Gastrocnemius medialis (tissue), 4 donors: ENCODE data around the gene EHD4. TPM values are rescaled to one million over a fixed set of nuclear protein-coding genes. Genes with fewer than 3 reads are reported as not detected.

Experiments used
- ATAC-seq, 2 donors: fragments of 150-250 bp; one replicate each; pipeline ENCODE4 v1.9.1; 2016
- DNase-seq, 2 donors: peaks; one replicate each; pipeline ENCODE4 v3.0.0-alpha.2; 2019
- H3K27ac ChIP-seq, 4 donors: fragments of 200-600 bp; sonication (generic); 1 replicate in 1 of 4; 2 replicates in 3 of 4; pipeline ENCODE4 v1.5.1; 2016 to 2018; ENCODE audit warnings: mild to moderate bottlenecking in 2 of 4, moderate library complexity in 1 of 4
- H3K27me3 ChIP-seq, 3 donors: fragments of 200-600 bp; sonication (generic) in 2 of 3; 1 replicate in 1 of 3; 2 replicates in 2 of 3; pipeline versions ENCODE4 v1.5.1 to v1.6.0; 2016 to 2019; ENCODE audit warnings: mild to moderate bottlenecking in 1 of 3, moderate library complexity in 1 of 3
- H3K36me3 ChIP-seq, 2 donors: fragments of 200-600 bp; sonication (generic) in 1 of 2; one replicate each; pipeline ENCODE4 v1.5.1; 2017 to 2018
- H3K4me1 ChIP-seq, 2 donors: fragments of 200-600 bp; sonication (generic) in 1 of 2; one replicate each; pipeline ENCODE4 v1.5.1; 2016 to 2017; ENCODE audit warnings: mild to moderate bottlenecking in 2 of 2
- H3K4me3 ChIP-seq, 4 donors: fragments of 200-600 bp; sonication (generic) in 3 of 4; 1 replicate in 1 of 4; 2 replicates in 3 of 4; pipeline ENCODE4 v1.5.1; 2016 to 2019; ENCODE audit warnings: mild to moderate bottlenecking in 2 of 4
- H3K9me3 ChIP-seq, 3 donors: fragments of 200-600 bp; sonication (generic) in 2 of 3; 1 replicate in 1 of 3; 2 replicates in 2 of 3; pipeline ENCODE4 v1.5.1; 2016 to 2019
- CTCF ChIP-seq, 5 experiments: fragments of 450-650 bp in 3 of 5; fragments of 200-600 bp in 2 of 5; sonication (generic) in 2 of 5; IDR thresholded peaks in 4 of 5; conservative IDR thresholded peaks in 1 of 5; 1 replicate in 4 of 5; 2 replicates in 1 of 5; pipeline ENCODE4 v1.5.1; 2016 to 2019; ENCODE audit warnings: antibody characterized with exemption in 5 of 5, mild to moderate bottlenecking in 3 of 5, moderate library complexity in 3 of 5
- POLR2A ChIP-seq, 2 donors: fragments of 450-650 bp; IDR thresholded peaks; one replicate each; pipeline ENCODE4 v1.6.1; 2017; ENCODE audit warnings: antibody characterized with exemption in 2 of 2, mild to moderate bottlenecking in 2 of 2, moderate library complexity in 2 of 2
- in situ Hi-C, 4 donors: fragments of 200-750 bp; cut with MboI; loops; one replicate each; pipeline versions ENCODE4 v1.15.0 to v1.8.0; 2017; ENCODE audit warnings: low sequenced_read_pairs in 4 of 4
- intact Hi-C: fragments of 100-400 bp; cut with DNase I; formaldehyde crosslinking; loops from one replicate; pipeline ENCODE4 v1.15.1; 2023; ENCODE audit warnings: low total_unique reads
- total RNA-seq, 4 donors: library from RNA; depleted of rRNA; stranded (reverse); fragments of >200 nt; gene quantifications; one replicate each; pipeline versions ENCODE4 v1.1.0 to v1.2.3, GENCODE V29; 2016

The EHD4 gene
- total RNA-seq, 4 donors from 2014 or later, result 3.8 to 7.1 (median 4.3) TPM

- no peaks in the 10 kb centered on the region for H3K9me3 ChIP-seq
- DNase-seq (no peak), ATAC-seq (peak; percentile 43 to 48)
- intact Hi-C loops (no loop called here), in situ Hi-C loops (no loop called here)
- H3K27me3 ChIP-seq, result no peaks in the 10 kb centered on the region
- H3K36me3 ChIP-seq, result no peaks in the 10 kb centered on the region
- H3K27ac ChIP-seq, result peak overlapping the region; percentile 48 to 69 (median 68)
- peaks cover 3 to 27% of the 10 kb centered on the region in 2 donors for H3K4me1 ChIP-seq
- TF ChIP-seq CTCF (IDR thresholded peaks at IDR 0.05 in 4 of 5, conservative IDR thresholded peaks at IDR 0.05 in 1 of 5), result no peak
- TF ChIP-seq POLR2A (IDR thresholded peaks at IDR 0.05), result no peak
- H3K4me3 ChIP-seq, result no peak overlapping the region
These were observed 35.4 kb downstream of the EHD4 start for GRCh38 chr15:41936649-41937567.

- ATAC-seq, result no peak
- Histone ChIP-seq H3K36me3 (no peaks in the 10 kb centered on the region), H3K27me3 (no peaks in the 10 kb centered on the region), H3K4me3 (no peak overlapping the region), H3K4me1 (peaks cover 3 to 28% of the 10 kb centered on the region in 2 donors), H3K27ac (peak overlapping the region in 3 of 4 donors; percentile 62 to 69 (median 69)), H3K9me3 (no peaks in the 10 kb centered on the region)
- intact Hi-C loops (no loop called here), in situ Hi-C loops (no loop called here)
- no peak for TF ChIP-seq POLR2A (IDR thresholded peaks at IDR 0.05)
- no peak for TF ChIP-seq CTCF (IDR thresholded peaks at IDR 0.05 in 4 of 5, conservative IDR thresholded peaks at IDR 0.05 in 1 of 5)
- DNase-seq, result no peak
These were observed 36.2 kb downstream of the EHD4 start for GRCh38 chr15:41936155-41936554.

DNA sequence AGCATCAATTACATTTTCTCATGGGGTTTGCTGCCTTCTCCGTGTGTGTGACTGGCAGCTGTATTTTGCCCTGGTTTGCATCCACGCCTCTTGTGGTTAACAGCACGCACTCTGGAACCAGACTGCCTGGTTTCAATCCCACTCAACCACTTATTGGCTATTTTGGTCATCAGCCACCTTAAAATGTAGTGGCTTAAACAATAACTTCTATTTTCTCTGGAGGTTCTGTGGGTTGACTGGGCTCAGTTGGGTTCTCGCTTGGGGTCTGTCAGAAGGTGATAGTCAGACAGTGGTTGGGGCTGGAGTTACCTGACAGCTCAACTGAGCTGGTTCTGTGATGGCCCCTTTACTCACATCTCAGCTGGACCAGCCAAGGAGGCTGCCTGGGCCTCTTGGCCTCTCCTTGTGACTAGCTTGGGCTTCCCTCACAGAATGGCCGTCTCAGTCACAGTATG lies 36.8 kb downstream of the EHD4 start:
- peaks cover 6 to 34% of the 10 kb centered on the region in 2 donors for H3K4me1 ChIP-seq
- no peak for TF ChIP-seq CTCF (IDR thresholded peaks at IDR 0.05 in 4 of 5, conservative IDR thresholded peaks at IDR 0.05 in 1 of 5)
- intact Hi-C loops (no loop called here), in situ Hi-C loops (no loop called here)
- H3K27me3 ChIP-seq, result no peaks in the 10 kb centered on the region
- H3K27ac ChIP-seq, result peak overlapping the region; percentile 18 to 69 (median 66)
- DNase-seq, result no peak
- no peaks in the 10 kb centered on the region for H3K36me3 ChIP-seq
- H3K4me3 ChIP-seq, result no peak overlapping the region
- no peaks in the 10 kb centered on the region for H3K9me3 ChIP-seq
- ATAC-seq, result no peak

GRCh38 chr15:41934843-41935242 lies 37.5 kb downstream of the EHD4 start:
- H3K4me1 ChIP-seq, result peaks cover 13 to 41% of the 10 kb centered on the region in 2 donors
- intact Hi-C loops, result no loop called here

More at GRCh38 chr15:41934843-41935242, 37.5 kb downstream of the EHD4 start:
- Histone ChIP-seq H3K36me3 (no peaks in the 10 kb centered on the region), H3K9me3 (no peaks in the 10 kb centered on the region), H3K27ac (peak overlapping the region; percentile 43 to 69 (median 66)), H3K4me3 (no peak overlapping the region), H3K27me3 (no peaks in the 10 kb centered on the region)
- DNase-seq, result no peak
- TF ChIP-seq CTCF (IDR thresholded peaks at IDR 0.05 in 4 of 5, conservative IDR thresholded peaks at IDR 0.05 in 1 of 5), result no peak
- no peak for TF ChIP-seq POLR2A (IDR thresholded peaks at IDR 0.05)
- in situ Hi-C loops, result no loop called here
- ATAC-seq, result no peak
